Muscle layer of duodenum (tissue), 2 donors: ENCODE measurements around the gene AGPAT2.
"Not testable (repeated sequence)": the region's sequence is repeated elsewhere in the genome, so short reads cannot be mapped to it uniquely, and the experiment has no call there.

Source experiments
- H3K27ac ChIP-seq: one replicate; pipeline ENCODE4 v1.7.0; 2013; ENCODE audit warnings: mild to moderate bottlenecking, low read length
- H3K27me3 ChIP-seq: one replicate; pipeline ENCODE4 v1.7.0; 2013; ENCODE audit warnings: low read depth, mild to moderate bottlenecking, control low read depth, low read length
- H3K36me3 ChIP-seq, 2 donors: one replicate each; pipeline ENCODE4 v1.7.0; 2013; ENCODE audit warnings: low read length in 2 of 2, control low read depth in 1 of 2, mild to moderate bottlenecking in 1 of 2; ENCODE audit not compliant: insufficient read depth in 2 of 2, control insufficient read depth in 1 of 2
- H3K4me1 ChIP-seq, 2 donors: one replicate each; pipeline ENCODE4 v1.7.0; 2013; ENCODE audit warnings: low read length in 2 of 2, mild to moderate bottlenecking in 2 of 2, control low read depth in 1 of 2, moderate library complexity in 1 of 2; ENCODE audit not compliant: insufficient read depth in 2 of 2, control insufficient read depth in 1 of 2
- H3K4me3 ChIP-seq, 2 donors: one replicate each; pipeline ENCODE4 v1.7.0; 2013; ENCODE audit warnings: low read length in 2 of 2, low read depth in 1 of 2, mild to moderate bottlenecking in 1 of 2
- H3K9me3 ChIP-seq, 2 donors: one replicate each; pipeline ENCODE4 v1.7.0; 2013; ENCODE audit warnings: low read length in 2 of 2, control low read depth in 1 of 2, mild to moderate bottlenecking in 1 of 2; ENCODE audit not compliant: control insufficient read depth in 1 of 2
- donor health status: healthy.

Gene AGPAT2

GRCh38 chr9:136719195-136719880, 32.1 kb upstream of the AGPAT2 start:
- Histone ChIP-seq H3K27me3 (no peaks in the 10 kb centered on the region), H3K27ac (no peak overlapping the region), H3K4me3 (no peak overlapping the region), H3K36me3 (peaks cover 10 to 33% of the 10 kb centered on the region in 2 donors), H3K4me1 (peaks cover 0 to 20% of the 10 kb centered on the region in 2 donors), H3K9me3 (no peaks in the 10 kb centered on the region)

GRCh38 chr9:136718345-136719194, 31.3 kb upstream of the AGPAT2 start:
- Histone ChIP-seq H3K27me3 (peaks cover 5% of the 10 kb centered on the region), H3K27ac (no peak overlapping the region), H3K36me3 (peaks cover 2 to 25% of the 10 kb centered on the region in 2 donors), H3K4me1 (peaks cover 0 to 20% of the 10 kb centered on the region in 2 donors), H3K9me3 (no peaks in the 10 kb centered on the region), H3K4me3 (no peak overlapping the region)

- Histone ChIP-seq H3K27ac (no peak overlapping the region), H3K27me3 (peaks cover 13% of the 10 kb centered on the region), H3K36me3 (peaks cover 0 to 14% of the 10 kb centered on the region in 2 donors), H3K4me3 (no peak overlapping the region), H3K4me1 (peaks cover 0 to 31% of the 10 kb centered on the region in 2 donors), H3K9me3 (no peaks in the 10 kb centered on the region)
Observed at GRCh38 chr9:136717399-136717798, 30.1 kb upstream of the AGPAT2 start.

GRCh38 chr9:136714893-136715274, 27.6 kb upstream of the AGPAT2 start:
- Histone ChIP-seq H3K27ac (no peak overlapping the region), H3K9me3 (no peaks in the 10 kb centered on the region), H3K4me1 (peaks cover 0 to 25% of the 10 kb centered on the region in 2 donors), H3K4me3 (no peak overlapping the region), H3K36me3 (no peaks in the 10 kb centered on the region), H3K27me3 (peaks cover 13% of the 10 kb centered on the region)

GRCh38 chr9:136714096-136714892, 27.0 kb upstream of the AGPAT2 start:
- Histone ChIP-seq H3K27me3 (peaks cover 13% of the 10 kb centered on the region), H3K4me1 (peaks cover 0 to 19% of the 10 kb centered on the region in 2 donors)

GRCh38 chr9:136713550-136713949, 26.3 kb upstream of the AGPAT2 start:
- Histone ChIP-seq H3K27me3 (peaks cover 13% of the 10 kb centered on the region), H3K9me3 (no peaks in the 10 kb centered on the region), H3K4me3 (peak overlapping the region in 1 of 2 donors; percentile 55)

More at GRCh38 chr9:136714096-136714892, 27.0 kb upstream of the AGPAT2 start:
- no peaks in the 10 kb centered on the region for H3K36me3 ChIP-seq
- no peaks in the 10 kb centered on the region for H3K9me3 ChIP-seq
- no peak overlapping the region for H3K4me3 ChIP-seq
- no peak overlapping the region for H3K27ac ChIP-seq

GRCh38 chr9:136712690-136713544, 25.7 kb upstream of the AGPAT2 start:
- Histone ChIP-seq H3K9me3 (no peaks in the 10 kb centered on the region), H3K4me3 (peak overlapping the region in 1 of 2 donors; percentile 55), H3K27ac (no peak overlapping the region), H3K36me3 (no peaks in the 10 kb centered on the region), H3K4me1 (peaks cover 0 to 17% of the 10 kb centered on the region in 2 donors), H3K27me3 (peaks cover 13% of the 10 kb centered on the region)

More at GRCh38 chr9:136713550-136713949, 26.3 kb upstream of the AGPAT2 start:
- Histone ChIP-seq H3K27ac (no peak overlapping the region), H3K4me1 (peaks cover 0 to 17% of the 10 kb centered on the region in 2 donors), H3K36me3 (no peaks in the 10 kb centered on the region)

GRCh38 chr9:136711751-136712689, 24.8 kb upstream of the AGPAT2 start, which contains the start of gene DIPK1B:
Gene DIPK1B (plus strand): TSS chr9:136712572. CDS start chr9:136712666, 94 bp downstream.
- Histone ChIP-seq H3K4me1 (peaks cover 0 to 17% of the 10 kb centered on the region in 2 donors), H3K9me3 (no peaks in the 10 kb centered on the region), H3K27ac (no peak within 1 kb of the TSS), H3K4me3 (peak within 1 kb of the TSS in 1 of 2 donors; percentile 57), H3K27me3 (peaks cover 13% of the 10 kb centered on the region), H3K36me3 (no peaks in the 10 kb centered on the region)

GRCh38 chr9:136711219-136711648, 24.0 kb upstream of the AGPAT2 start:
- H3K9me3 ChIP-seq, H3K4me3 ChIP-seq, H3K36me3 ChIP-seq, H3K27ac ChIP-seq: not testable (repeated sequence)
- peaks cover 0 to 17% of the 10 kb centered on the region in 2 donors for H3K4me1 ChIP-seq
- H3K27me3 ChIP-seq, result peaks cover 13% of the 10 kb centered on the region
